GM21529 (cell line): ENCODE results near the gene MBD3L5.
A peak's percentile ranks its signal among the peaks of the same experiment; 100 is the strongest.
"Not testable (repeated sequence)": the region's sequence is repeated elsewhere in the genome, so short reads cannot be mapped to it uniquely, and the experiment has no call there.

ENCODE experiments used
- ATAC-seq: cut with Tn5 transposase; IDR thresholded peaks from one replicate; pipeline ENCODE4 v1.9.1; 2021; ENCODE audit not compliant: unreplicated experiment

Gene MBD3L5

GRCh38 chr19:7051421-7051820 lies 21.0 kb downstream of the MBD3L5 start:
- not testable (repeated sequence) for ATAC-seq

GRCh38 chr19:7052896-7053295 lies 22.5 kb downstream of the MBD3L5 start:
- not testable (repeated sequence) for ATAC-seq

- not testable (repeated sequence) for ATAC-seq
Observed at GRCh38 chr19:7054635-7055368, 24.4 kb downstream of the MBD3L5 start.

DNA sequence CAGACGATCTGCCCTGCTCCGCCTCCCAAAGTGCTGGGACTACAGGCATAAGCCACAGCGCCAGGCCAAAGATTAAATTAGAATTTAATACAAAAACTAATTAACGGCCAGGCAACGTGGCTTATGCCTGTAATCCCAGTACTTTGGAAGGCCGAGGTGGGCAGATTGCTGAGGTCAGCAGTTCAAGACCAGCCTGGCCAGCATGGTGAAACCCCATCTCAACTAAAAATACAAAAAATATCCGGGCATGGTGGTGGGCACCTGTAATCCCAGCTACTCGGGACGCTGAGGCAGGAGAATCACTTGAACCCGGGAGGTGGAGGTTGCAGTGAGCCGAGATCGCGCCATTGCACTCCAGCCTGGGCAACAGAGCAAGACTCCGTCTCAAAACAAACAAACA lies 25.3 kb downstream of the MBD3L5 start:
- not testable (repeated sequence) for ATAC-seq

- ATAC-seq: not testable (repeated sequence)
Observed at GRCh38 chr19:7056371-7056770, 26.0 kb downstream of the MBD3L5 start.

GRCh38 chr19:7058576-7058975 lies 28.2 kb downstream of the MBD3L5 start, which contains the start of gene MBD3L3:
Gene MBD3L3 (minus strand): TSS chr19:7058676. CDS start chr19:7058605, 71 bp downstream.
- ATAC-seq: not testable (repeated sequence)

DNA sequence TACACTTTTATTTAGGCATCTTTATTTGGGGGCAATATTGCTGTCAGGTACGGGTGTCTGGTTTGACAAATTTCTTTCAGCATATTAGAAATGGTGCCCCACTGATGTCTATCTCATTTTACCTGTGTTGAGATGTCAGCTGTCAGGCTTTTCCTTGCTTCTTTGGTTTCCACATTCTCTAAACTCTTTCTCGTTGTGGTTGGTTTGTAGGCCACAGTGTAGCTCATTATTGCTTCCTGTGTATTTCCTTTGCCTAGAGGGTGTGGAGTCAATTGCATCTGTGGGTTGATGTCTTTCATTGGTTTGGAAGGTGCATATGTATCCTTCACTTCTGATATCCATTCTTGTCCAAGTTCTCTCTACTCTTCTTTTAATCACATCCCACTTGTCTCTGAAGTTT lies 29.6 kb downstream of the MBD3L5 start:
- not testable (repeated sequence) for ATAC-seq

DNA sequence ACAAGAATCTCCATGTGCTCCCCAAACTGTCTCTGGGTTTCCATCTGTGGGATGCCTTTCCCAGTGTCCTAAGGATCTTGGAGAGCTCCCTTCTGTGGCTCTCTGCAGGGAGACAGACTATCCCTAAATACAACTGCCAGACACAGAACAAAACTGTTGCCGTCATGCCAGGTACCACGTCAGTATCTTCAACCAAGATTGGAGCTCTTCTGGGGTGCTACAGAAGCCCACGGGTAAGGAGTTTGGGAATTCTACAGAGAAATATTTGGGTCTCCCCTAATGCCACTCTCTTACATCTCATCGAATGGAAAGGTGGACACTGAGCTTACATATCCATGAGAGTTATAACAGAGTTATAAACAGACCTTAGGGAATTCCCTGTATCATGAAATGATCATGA lies 33.0 kb downstream of the MBD3L5 start:
- no peak for ATAC-seq

GRCh38 chr19:7063764-7064418 lies 33.5 kb downstream of the MBD3L5 start:
- ATAC-seq: no peak

DNA sequence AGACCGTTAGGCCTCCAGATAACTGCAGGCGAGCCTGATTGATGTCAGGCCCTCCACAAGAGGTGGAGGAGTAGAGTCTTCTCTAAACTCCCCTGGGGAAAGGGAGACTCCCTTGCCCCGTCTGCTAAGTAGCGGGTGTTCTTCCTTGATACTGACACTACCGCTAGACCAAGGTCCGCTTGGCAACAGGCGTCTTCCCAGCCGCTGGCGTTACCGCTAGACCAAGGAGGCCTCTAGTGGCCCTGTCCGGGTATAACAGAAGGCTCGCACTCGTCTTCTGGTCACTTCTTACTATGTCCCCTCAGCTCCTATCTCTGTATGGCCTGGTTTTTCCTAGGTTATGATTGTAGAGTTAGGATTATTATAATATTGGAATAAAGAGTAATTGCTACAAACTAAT lies 36.7 kb downstream of the MBD3L5 start:
- ATAC-seq: not testable (repeated sequence)

DNA sequence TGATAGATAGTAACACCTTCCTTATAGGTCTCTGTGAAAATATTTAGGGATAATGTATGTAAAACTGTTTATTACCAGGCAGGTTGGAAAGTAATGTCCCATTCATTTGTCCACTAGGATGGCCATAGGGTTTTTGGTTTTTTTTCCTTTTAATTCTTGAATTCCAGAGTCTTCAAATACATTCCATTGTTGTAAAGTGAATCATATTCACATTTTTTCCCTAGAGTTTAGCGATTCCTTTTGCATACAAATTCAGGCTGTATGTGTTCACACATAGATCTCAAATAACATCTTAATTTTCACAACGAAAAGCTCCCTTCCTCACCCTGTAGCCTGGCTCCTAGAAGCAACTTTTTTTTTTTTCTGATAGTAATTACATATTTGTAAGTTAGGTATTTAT lies 37.3 kb downstream of the MBD3L5 start:
- ATAC-seq: no peak

- ATAC-seq: no peak
Observed at GRCh38 chr19:7068599-7068998, 38.2 kb downstream of the MBD3L5 start.

DNA sequence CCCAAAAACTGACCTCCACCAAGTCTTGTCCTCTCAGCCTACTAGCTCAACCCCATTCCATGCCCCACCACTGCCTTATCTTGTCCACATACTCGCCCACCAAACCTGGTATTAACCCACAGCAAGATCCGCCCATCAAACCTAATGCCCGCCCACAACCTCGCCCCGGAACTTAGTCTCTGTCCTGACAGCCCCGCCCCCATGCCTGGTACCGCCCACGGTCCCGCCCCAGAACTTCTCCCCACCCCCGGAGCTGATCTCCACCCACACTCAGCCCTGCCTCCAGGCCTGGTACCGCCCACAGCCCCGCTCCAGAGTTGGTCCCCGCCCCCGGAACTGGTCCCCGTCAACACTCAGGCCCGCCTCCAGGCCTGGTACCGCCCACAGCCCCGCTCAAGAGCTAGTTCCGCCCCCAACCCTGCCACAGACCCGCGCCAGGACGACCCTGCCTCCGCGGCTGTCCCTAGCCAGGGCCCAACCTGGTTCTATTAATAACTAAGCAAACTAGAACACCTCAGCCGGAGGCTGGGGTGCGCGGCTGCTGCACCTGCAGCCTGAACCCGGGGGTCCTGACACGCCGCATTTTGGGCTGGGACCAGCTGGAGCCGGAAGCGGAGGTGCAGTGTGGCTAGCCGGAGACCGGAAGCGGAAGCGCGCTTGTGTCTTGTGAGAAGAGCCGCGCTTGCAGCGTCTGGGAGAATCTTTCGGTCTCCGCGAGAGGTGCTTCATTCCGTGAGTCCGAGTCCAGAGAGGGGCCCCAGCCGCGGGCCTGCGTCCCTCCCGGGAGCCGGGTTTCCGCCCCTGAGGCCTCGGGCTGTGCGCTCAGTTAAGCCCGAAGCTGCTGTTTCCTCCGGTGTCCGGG lies 38.9 kb downstream of the MBD3L5 start, which contains the start of gene ZNF557:
ZNF557 (plus strand) TSS at position 662 of the 862 bp plus-strand sequence. CDS start 5,372 bp downstream, outside the sequence.
- ATAC-seq: peak; percentile 94

- ATAC-seq: no peak
Observed at GRCh38 chr19:7069904-7070226, 39.5 kb downstream of the MBD3L5 start.

DNA sequence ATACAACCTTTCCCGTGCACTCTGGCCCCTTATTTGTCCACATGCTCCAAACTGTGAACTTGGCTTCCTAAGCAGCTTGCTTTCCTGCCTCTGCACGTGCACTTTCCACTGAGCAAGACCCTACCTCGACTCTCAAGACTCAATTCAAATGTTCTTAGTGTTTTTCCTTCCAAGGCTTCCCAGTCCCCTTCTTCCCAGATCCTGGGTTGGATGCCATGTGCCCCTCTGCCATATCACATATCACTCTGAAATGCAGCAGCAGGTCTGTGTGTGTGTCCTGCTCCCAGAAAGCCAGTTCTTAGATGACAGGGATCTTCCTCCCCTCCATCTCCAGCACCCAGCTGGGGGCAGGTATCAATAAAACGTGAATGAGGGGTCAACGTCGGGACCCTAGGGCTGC lies 42.2 kb downstream of the MBD3L5 start:
- no peak for ATAC-seq

DNA sequence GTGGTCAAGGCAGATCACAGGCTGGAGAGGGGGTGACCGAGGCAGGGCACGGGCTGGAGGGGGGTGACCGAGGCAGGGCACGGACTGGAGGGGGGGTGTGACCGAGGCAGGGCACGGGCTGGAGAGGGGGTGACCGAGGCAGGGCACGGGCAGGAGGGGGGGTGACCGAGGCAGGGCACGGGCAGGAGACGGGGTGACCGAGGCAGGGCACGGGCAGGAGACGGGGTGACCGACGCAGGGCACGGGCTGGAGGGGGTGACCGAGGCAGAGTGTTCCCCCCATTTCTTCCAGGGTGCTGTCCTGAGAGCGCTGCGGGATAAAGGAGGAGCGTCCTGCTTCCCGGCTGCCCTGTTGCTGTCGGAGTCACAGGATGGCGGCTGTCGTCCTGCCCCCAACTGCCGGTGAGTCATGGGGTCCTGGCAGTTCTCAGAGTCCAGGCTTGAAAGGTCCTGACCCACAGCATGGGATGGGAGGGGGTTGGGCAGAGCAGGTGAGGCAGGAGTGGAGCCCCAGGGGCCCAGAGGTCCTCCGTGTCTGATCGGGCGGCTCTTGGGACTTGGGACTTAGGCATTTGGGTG lies 44.4 kb downstream of the MBD3L5 start:
- ATAC-seq: no peak

GRCh38 chr19:7076151-7076550 lies 45.8 kb downstream of the MBD3L5 start:
- no peak for ATAC-seq

DNA sequence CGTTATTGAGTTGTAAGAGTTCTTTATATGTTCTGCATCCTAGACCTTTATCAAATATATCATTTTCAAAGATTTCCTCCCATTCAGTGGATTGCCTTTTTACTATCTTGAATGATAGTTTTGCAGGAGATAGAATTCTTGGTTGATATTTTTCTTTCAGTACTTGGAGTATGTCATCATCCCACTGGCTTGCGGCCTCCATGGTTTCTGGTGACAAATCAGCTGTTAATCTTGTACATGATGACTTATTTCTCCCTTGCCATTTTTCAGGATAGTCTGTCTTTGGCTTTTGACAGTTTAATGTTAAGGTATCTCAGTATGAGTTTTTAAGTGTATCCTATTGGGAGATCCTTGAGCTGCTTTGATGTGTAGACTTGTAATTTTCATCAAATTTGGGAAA lies 47.6 kb downstream of the MBD3L5 start:
- no peak for ATAC-seq
